H9 (cell line): Measurements from ENCODE around the gene GAGE13. TPM values are rescaled to one million over a fixed set of nuclear protein-coding genes. Genes with fewer than 3 reads are reported as not detected.
"Not testable (repeated sequence)": the region's sequence is repeated elsewhere in the genome, so short reads cannot be mapped to it uniquely, and the experiment has no call there.

Experiments
- DNase-seq: peaks from one replicate; pipeline ENCODE4 v3.0.0-alpha.2; 2017
- H2AFZ ChIP-seq: one replicate; pipeline ENCODE4 v1.6.1; 2013; ENCODE audit warnings: mild to moderate bottlenecking, low read length, control low read depth, moderate library complexity
- H2AK5ac ChIP-seq: 2 replicates; pipeline ENCODE4 v1.6.1; 2013; ENCODE audit warnings: low read length, control low read depth, mixed read lengths; ENCODE audit not compliant: insufficient read length
- H2BK120ac ChIP-seq: one replicate; pipeline ENCODE4 v1.6.1; 2013; ENCODE audit warnings: low read depth, mild to moderate bottlenecking, low read length, control low read depth, inconsistent platforms; ENCODE audit not compliant: poor library complexity, severe bottlenecking
- H2BK12ac ChIP-seq: 2 replicates; pipeline ENCODE4 v1.6.1; 2013; ENCODE audit warnings: low read length, control low read depth, mixed read lengths, low read depth; ENCODE audit not compliant: insufficient read length
- H2BK15ac ChIP-seq: 2 replicates; pipeline ENCODE4 v1.6.1; 2013; ENCODE audit warnings: low read depth, low read length, control low read depth
- H2BK20ac ChIP-seq: one replicate; pipeline ENCODE4 v1.6.1; 2013; ENCODE audit warnings: low read depth, mild to moderate bottlenecking, low read length, control low read depth, inconsistent platforms; ENCODE audit not compliant: poor library complexity, severe bottlenecking
- H2BK5ac ChIP-seq: 2 replicates; pipeline ENCODE4 v1.6.1; 2013; ENCODE audit warnings: low read length, control low read depth, mixed read lengths; ENCODE audit not compliant: insufficient read length
- H3K14ac ChIP-seq: 2 replicates; pipeline ENCODE4 v1.6.1; 2013; ENCODE audit warnings: low read length, control low read depth; ENCODE audit not compliant: insufficient read depth
- H3K18ac ChIP-seq: 2 replicates; pipeline ENCODE4 v1.6.1; 2013; ENCODE audit warnings: low read depth, mild to moderate bottlenecking, mixed read lengths, low read length, control low read depth; ENCODE audit not compliant: insufficient read length
- H3K23ac ChIP-seq: 2 replicates; pipeline ENCODE4 v1.6.1; 2013; ENCODE audit warnings: low read length, control low read depth, mixed read lengths, low read depth; ENCODE audit not compliant: insufficient read length
- H3K23me2 ChIP-seq: 2 replicates; pipeline ENCODE4 v1.6.1; 2013; ENCODE audit warnings: low read depth, mild to moderate bottlenecking, mixed read lengths, low read length, control low read depth; ENCODE audit not compliant: insufficient read length, poor library complexity, severe bottlenecking
- H3K27ac ChIP-seq: 2 replicates; pipeline ENCODE4 v1.5.1; 2013; ENCODE audit warnings: low read length, control low read depth, mixed read lengths, low read depth; ENCODE audit not compliant: insufficient read length
- H3K27me3 ChIP-seq: 2 replicates; pipeline ENCODE4 v1.6.1; 2013; ENCODE audit warnings: low read length, control low read depth, inconsistent platforms; ENCODE audit not compliant: insufficient read depth
- H3K4ac ChIP-seq: 2 replicates; pipeline ENCODE4 v1.6.1; 2013; ENCODE audit warnings: low read depth, mild to moderate bottlenecking, control low read depth, inconsistent platforms, low read length, moderate library complexity
- H3K4me1 ChIP-seq: 2 replicates; pipeline ENCODE4 v1.6.1; 2013; ENCODE audit warnings: low read length, control low read depth, inconsistent platforms; ENCODE audit not compliant: insufficient read depth
- H3K4me2 ChIP-seq: 2 replicates; pipeline ENCODE4 v1.6.1; 2013; ENCODE audit warnings: low read length, control low read depth, mixed read lengths; ENCODE audit not compliant: insufficient read length, insufficient read depth
- H3K56ac ChIP-seq: 2 replicates; pipeline ENCODE4 v1.6.1; 2013; ENCODE audit warnings: low read depth, mild to moderate bottlenecking, mixed read lengths, low read length, control low read depth; ENCODE audit not compliant: insufficient read length
- H3K79me1 ChIP-seq: 2 replicates; pipeline ENCODE4 v1.6.1; 2013; ENCODE audit warnings: low read depth, mild to moderate bottlenecking, moderate library complexity, low read length, control low read depth, inconsistent platforms; ENCODE audit not compliant: insufficient read depth, poor library complexity, severe bottlenecking
- H3K79me2 ChIP-seq: 2 replicates; pipeline ENCODE4 v1.6.1; 2013; ENCODE audit warnings: low read length, control low read depth, inconsistent platforms; ENCODE audit not compliant: insufficient read depth
- H3K9ac ChIP-seq: 2 replicates; pipeline ENCODE4 v1.6.1; 2013; ENCODE audit warnings: low read length, control low read depth, mixed read lengths; ENCODE audit not compliant: insufficient read length; ENCODE audit errors: extremely low read depth
- H3K9me3 ChIP-seq: one replicate; pipeline ENCODE4 v1.6.1; 2013; ENCODE audit warnings: low read depth, low read length, inconsistent platforms; ENCODE audit not compliant: control insufficient read depth
- H3T11ph ChIP-seq: one replicate; pipeline ENCODE4 v1.6.1; 2013; ENCODE audit warnings: mild to moderate bottlenecking, low read length, control low read depth, inconsistent platforms
- H4K20me1 ChIP-seq: one replicate; pipeline ENCODE4 v1.6.1; 2013; ENCODE audit not compliant: control insufficient read depth, insufficient read length, insufficient read depth
- H4K5ac ChIP-seq: 2 replicates; pipeline ENCODE4 v1.6.1; 2013; ENCODE audit warnings: low read depth, mild to moderate bottlenecking, mixed read lengths, low read length, control low read depth; ENCODE audit not compliant: insufficient read length
- H4K8ac ChIP-seq: replicated peaks from 2 replicates; pipeline ENCODE4 v1.6.1; 2013; ENCODE audit warnings: low read length, control low read depth, mixed read lengths, low read depth; ENCODE audit not compliant: insufficient read length
- H4K91ac ChIP-seq: 2 replicates; pipeline ENCODE4 v1.6.1; 2013; ENCODE audit warnings: low read depth, mild to moderate bottlenecking, moderate library complexity, mixed read lengths, low read length, control low read depth; ENCODE audit not compliant: insufficient read length
- H3K27ac Mint-ChIP-seq, 3 experiments: 2 replicates in 2 of 3; 3 replicates in 1 of 3; pipeline ENCODE4 v1.8.0; 2020 to 2021; ENCODE audit warnings: mixed read lengths in 3 of 3, mild to moderate bottlenecking in 1 of 3, moderate library complexity in 1 of 3
- H3K27me3 Mint-ChIP-seq: 2 replicates; pipeline ENCODE4 v1.8.0; 2021; ENCODE audit warnings: low read depth, mild to moderate bottlenecking, moderate library complexity, mixed read lengths
- H3K36me3 Mint-ChIP-seq, 3 experiments: 2 replicates in 2 of 3; 3 replicates in 1 of 3; pipeline ENCODE4 v1.8.0; 2020 to 2021; ENCODE audit warnings: low read depth in 3 of 3, mixed read lengths in 3 of 3; ENCODE audit not compliant: insufficient read depth in 1 of 3
- H3K4me1 Mint-ChIP-seq, 2 experiments: 2 replicates each; pipeline ENCODE4 v1.8.0; 2020; ENCODE audit warnings: mixed read lengths in 2 of 2
- H3K4me3 Mint-ChIP-seq, 2 experiments: 2 replicates in 1 of 2; 3 replicates in 1 of 2; pipeline ENCODE4 v1.8.0; 2020 to 2021; ENCODE audit warnings: mild to moderate bottlenecking in 2 of 2, mixed read lengths in 2 of 2, moderate library complexity in 1 of 2
- H3K9me3 Mint-ChIP-seq, 2 experiments: 2 replicates in 1 of 2; 3 replicates in 1 of 2; pipeline ENCODE4 v1.8.0; 2020; ENCODE audit warnings: mild to moderate bottlenecking in 2 of 2, mixed read lengths in 2 of 2, moderate library complexity in 1 of 2
- WGBS: extraction: QIAGEN DNeasy Blood & Tissue Kit; methylation state at CpG from one replicate; pipeline ENCODE4 v1.1.7; 2013; ENCODE audit warnings: missing lambda C conversion rate, low lambda C conversion rate, mixed read lengths; ENCODE audit not compliant: insufficient read length; ENCODE audit errors: extremely low coverage; 5-methylcytosine and 5-hydroxymethylcytosine counted together
- total RNA-seq: library from RNA; stranded (reverse); gene quantifications from 2 replicates; pipeline ENCODE4 v1.2.1, GENCODE V29; 2021
- TF ChIP-seq, protein P1 (sequence below): fragments of 200-600 bp; sonication (generic); conservative IDR thresholded peaks from 3 replicates; pipeline ENCODE4 v1.8.0; 2021; ENCODE audit warnings: antibody characterized with exemption, mild to moderate bottlenecking

The GAGE13 gene
- total RNA-seq, 1 experiment from 2014 or later = not detected

- no peak within 1 kb of the TSS for H2BK12ac ChIP-seq
- H3K4me1 ChIP-seq = no peaks in the 10 kb centered on the region
- no peaks in the 10 kb centered on the region for H3K79me1 ChIP-seq
- H3K4ac ChIP-seq = no peak within 1 kb of the TSS
- H4K20me1 ChIP-seq = no peaks in the 10 kb centered on the region
- no peak within 1 kb of the TSS for H3K56ac ChIP-seq
- Mint-ChIP-seq H3K27me3 (peaks cover 2% of the 10 kb centered on the region; the same call in 1 of the 2 replicates), H3K4me3 (no peak within 1 kb of the TSS), H3K9me3 (peaks cover 65 to 71% of the 10 kb centered on the region in 2 experiments), H3K27ac (no peak within 1 kb of the TSS; a peak in 2 of 7 replicates), H3K36me3 (peaks cover 5 to 11% (median 6%) of the 10 kb centered on the region in 3 experiments; a peak in 3 of 7 replicates), H3K4me1 (peaks cover 10 to 13% of the 10 kb centered on the region in 2 experiments)
- no peak within 1 kb of the TSS for H4K91ac ChIP-seq
- H3K9me3 ChIP-seq = peaks cover 38% of the 10 kb centered on the region
- no peak within 1 kb of the TSS for H2BK120ac ChIP-seq
- no peak within 1 kb of the TSS for H3K18ac ChIP-seq
- TF ChIP-seq, protein P1, sequence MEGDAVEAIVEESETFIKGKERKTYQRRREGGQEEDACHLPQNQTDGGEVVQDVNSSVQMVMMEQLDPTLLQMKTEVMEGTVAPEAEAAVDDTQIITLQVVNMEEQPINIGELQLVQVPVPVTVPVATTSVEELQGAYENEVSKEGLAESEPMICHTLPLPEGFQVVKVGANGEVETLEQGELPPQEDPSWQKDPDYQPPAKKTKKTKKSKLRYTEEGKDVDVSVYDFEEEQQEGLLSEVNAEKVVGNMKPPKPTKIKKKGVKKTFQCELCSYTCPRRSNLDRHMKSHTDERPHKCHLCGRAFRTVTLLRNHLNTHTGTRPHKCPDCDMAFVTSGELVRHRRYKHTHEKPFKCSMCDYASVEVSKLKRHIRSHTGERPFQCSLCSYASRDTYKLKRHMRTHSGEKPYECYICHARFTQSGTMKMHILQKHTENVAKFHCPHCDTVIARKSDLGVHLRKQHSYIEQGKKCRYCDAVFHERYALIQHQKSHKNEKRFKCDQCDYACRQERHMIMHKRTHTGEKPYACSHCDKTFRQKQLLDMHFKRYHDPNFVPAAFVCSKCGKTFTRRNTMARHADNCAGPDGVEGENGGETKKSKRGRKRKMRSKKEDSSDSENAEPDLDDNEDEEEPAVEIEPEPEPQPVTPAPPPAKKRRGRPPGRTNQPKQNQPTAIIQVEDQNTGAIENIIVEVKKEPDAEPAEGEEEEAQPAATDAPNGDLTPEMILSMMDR = no peak
- H3K27ac ChIP-seq = no peak within 1 kb of the TSS
- H3K23me2 ChIP-seq = no peaks in the 10 kb centered on the region
- no peak within 1 kb of the TSS for H3K9ac ChIP-seq
- H3K4me2 ChIP-seq = no peak within 1 kb of the TSS
- H3K14ac ChIP-seq = no peak within 1 kb of the TSS
- no peak within 1 kb of the TSS for H4K8ac ChIP-seq
- no peak within 1 kb of the TSS for H3K23ac ChIP-seq
- H2BK15ac ChIP-seq = no peak within 1 kb of the TSS
- no peaks in the 10 kb centered on the region for H3K79me2 ChIP-seq
- H2AFZ ChIP-seq = no peak within 1 kb of the TSS
- no peak within 1 kb of the TSS for H3T11ph ChIP-seq
- H3K27me3 ChIP-seq = no peaks in the 10 kb centered on the region
- no peak within 1 kb of the TSS for H2BK5ac ChIP-seq
- no CpG with 5 or more reads among the region's 15 CpGs for WGBS
- no peak within 1 kb of the TSS for H2BK20ac ChIP-seq
- H2AK5ac ChIP-seq = no peak within 1 kb of the TSS
- H4K5ac ChIP-seq = no peak within 1 kb of the TSS
- no peak for DNase-seq
These were observed 28.0 kb upstream of the GAGE13 start, which contains the start of gene GAGE10 for GRCh38 chrX:49303346-49303745. Gene GAGE10, plus strand, starts transcription at chrX:49303646. Its CDS starts 1,214 bp downstream, at chrX:49304860.

DNA sequence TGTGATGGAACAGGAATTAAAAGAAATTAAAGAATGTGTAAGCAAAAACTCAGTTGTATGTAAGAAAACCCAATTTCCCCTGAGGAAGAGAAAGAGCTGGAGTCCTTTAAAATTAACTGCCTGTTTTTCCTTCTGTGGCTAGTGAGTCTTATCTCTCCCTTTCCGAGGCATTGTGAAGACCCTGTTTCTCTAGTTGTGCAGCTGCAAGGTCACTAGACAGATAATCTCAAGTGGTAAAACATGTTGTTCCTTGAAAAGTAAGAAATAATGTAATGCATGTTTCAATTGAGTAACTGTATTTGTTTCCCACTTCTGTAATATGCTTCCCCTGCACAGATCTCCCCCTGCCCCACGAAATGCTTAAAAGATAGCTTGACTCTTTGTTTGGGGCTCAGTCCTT lies 23.6 kb upstream of the GAGE13 start:
- WGBS = no CpG with 5 or more reads among the region's 2 CpGs
- H4K91ac ChIP-seq, H3K18ac ChIP-seq, H3K4me3 Mint-ChIP-seq, H2BK5ac ChIP-seq, H3K23me2 ChIP-seq, H3K79me2 ChIP-seq, H3K27me3 Mint-ChIP-seq, H3K23ac ChIP-seq, H3K4ac ChIP-seq, H3K27ac Mint-ChIP-seq, H2AK5ac ChIP-seq, H2BK15ac ChIP-seq, H3K4me1 ChIP-seq, H3K27me3 ChIP-seq, H4K5ac ChIP-seq, H3K14ac ChIP-seq, H4K20me1 ChIP-seq, DNase-seq, H3K4me2 ChIP-seq, H2BK12ac ChIP-seq, H3K27ac ChIP-seq, H4K8ac ChIP-seq, H3T11ph ChIP-seq, H3K9ac ChIP-seq, H2AFZ ChIP-seq, H3K56ac ChIP-seq, H3K79me1 ChIP-seq, H2BK120ac ChIP-seq, H2BK20ac ChIP-seq: not testable (repeated sequence)
- Mint-ChIP-seq H3K4me1 (peaks cover 38 to 46% of the 10 kb centered on the region in 2 experiments), H3K36me3 (peaks cover 5 to 15% (median 6%) of the 10 kb centered on the region in 3 experiments; a peak in 4 of 7 replicates), H3K9me3 (peaks cover 62 to 68% of the 10 kb centered on the region in 2 experiments)
- peaks cover 37% of the 10 kb centered on the region for H3K9me3 ChIP-seq
